ENCODE data around the gene TCP11L2.
A peak's percentile ranks its signal among the peaks of the same experiment; 100 is the strongest.

The TCP11L2 gene

GRCh38 chr12:106299202-106299774 is 3.2 kb upstream of the TCP11L2 start:
- Histone ChIP-seq H3K4me3 (IDR thresholded peaks at IDR 0.05; ENCODE audit: insufficient read depth, low read depth, low read length) (no peak overlapping the region), H3K27ac (no peak overlapping the region), H3K27me3 (ENCODE audit: insufficient read depth, low read depth) (no peaks in the 10 kb centered on the region), H3K79me2 (ENCODE audit: insufficient read depth, low read depth) (no peaks in the 10 kb centered on the region), H3K9ac (no peak overlapping the region), H4K20me1 (ENCODE audit: insufficient read depth) (no peaks in the 10 kb centered on the region), H3K4me2 (no peak overlapping the region), H2AFZ (ENCODE audit: low read depth) (no peak overlapping the region), H3K4me1 (ENCODE audit: low read depth, poor library complexity, severe bottlenecking) (peaks cover 13% of the 10 kb centered on the region), H3K36me3 (ENCODE audit: insufficient read depth) (no peaks in the 10 kb centered on the region)
- no peak for TF ChIP-seq CTCF (conservative IDR thresholded peaks at IDR 0.05; ENCODE audit: low read depth, low read length)

- Histone ChIP-seq H3K27ac (no peak overlapping the region), H3K4me2 (no peak overlapping the region), H2AFZ (ENCODE audit: low read depth) (no peak overlapping the region; the same call in 1 of the 2 replicates)
Measured at GRCh38 chr12:106300761-106301160, 1.8 kb upstream of the TCP11L2 start.

DNA sequence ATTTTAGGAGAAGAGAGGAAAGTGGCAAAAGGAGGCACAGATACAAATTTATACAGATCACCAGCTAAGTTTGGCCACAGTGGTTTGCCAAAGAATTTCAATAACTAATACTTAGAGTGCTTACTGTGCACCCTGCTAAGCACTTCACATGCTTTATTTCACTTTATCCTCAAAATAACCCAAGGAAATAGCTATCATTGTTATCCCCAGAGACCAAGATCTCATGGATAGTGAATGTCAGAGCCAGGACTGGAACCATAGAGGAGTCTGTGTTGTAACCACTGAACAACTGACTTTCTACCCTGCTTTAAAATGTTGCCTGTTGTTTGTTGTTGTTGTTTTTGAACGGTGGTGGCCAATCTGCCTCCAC is 1.3 kb upstream of the TCP11L2 start:
- Histone ChIP-seq H3K27me3 (ENCODE audit: insufficient read depth, low read depth) (no peaks in the 10 kb centered on the region), H3K36me3 (ENCODE audit: insufficient read depth) (no peaks in the 10 kb centered on the region), H3K79me2 (ENCODE audit: insufficient read depth, low read depth) (no peaks in the 10 kb centered on the region), H3K27ac (no peak overlapping the region), H2AFZ (ENCODE audit: low read depth) (peak overlapping the region; percentile 79; the same call in 1 of the 2 replicates), H3K4me1 (ENCODE audit: low read depth, poor library complexity, severe bottlenecking) (peaks cover 13% of the 10 kb centered on the region), H3K4me3 (IDR thresholded peaks at IDR 0.05; ENCODE audit: insufficient read depth, low read depth, low read length) (no peak overlapping the region), H4K20me1 (ENCODE audit: insufficient read depth) (no peaks in the 10 kb centered on the region), H3K9ac (no peak overlapping the region), H3K4me2 (peak overlapping the region; percentile 68; the same call in 1 of the 2 replicates)
- TF ChIP-seq CTCF (conservative IDR thresholded peaks at IDR 0.05; ENCODE audit: low read depth, low read length) = no peak

More at GRCh38 chr12:106300761-106301160, 1.8 kb upstream of the TCP11L2 start:
- Histone ChIP-seq H3K79me2 (ENCODE audit: insufficient read depth, low read depth) (no peaks in the 10 kb centered on the region), H3K27me3 (ENCODE audit: insufficient read depth, low read depth) (no peaks in the 10 kb centered on the region), H3K4me3 (IDR thresholded peaks at IDR 0.05; ENCODE audit: insufficient read depth, low read depth, low read length) (no peak overlapping the region), H3K4me1 (ENCODE audit: low read depth, poor library complexity, severe bottlenecking) (peaks cover 13% of the 10 kb centered on the region), H3K36me3 (ENCODE audit: insufficient read depth) (no peaks in the 10 kb centered on the region), H3K9ac (no peak overlapping the region), H4K20me1 (ENCODE audit: insufficient read depth) (no peaks in the 10 kb centered on the region)
- no peak for TF ChIP-seq CTCF (conservative IDR thresholded peaks at IDR 0.05; ENCODE audit: low read depth, low read length)

GRCh38 chr12:106301611-106302321 is 767 bp upstream of the TCP11L2 start:
- H3K27me3 ChIP-seq (ENCODE audit: insufficient read depth, low read depth) = no peaks in the 10 kb centered on the region
- no peaks in the 10 kb centered on the region for H3K79me2 ChIP-seq (ENCODE audit: insufficient read depth, low read depth)
- no peak for TF ChIP-seq CTCF (conservative IDR thresholded peaks at IDR 0.05; ENCODE audit: low read depth, low read length)
- H3K9ac ChIP-seq = no peak overlapping the region
- no peaks in the 10 kb centered on the region for H3K36me3 ChIP-seq (ENCODE audit: insufficient read depth)
- no peaks in the 10 kb centered on the region for H4K20me1 ChIP-seq (ENCODE audit: insufficient read depth)
- peaks cover 13% of the 10 kb centered on the region for H3K4me1 ChIP-seq (ENCODE audit: low read depth, poor library complexity, severe bottlenecking)
- H3K4me2 ChIP-seq = peak overlapping the region; percentile 68
- H3K27ac ChIP-seq = no peak overlapping the region
- peak overlapping the region; percentile 79 for H2AFZ ChIP-seq (ENCODE audit: low read depth)
- no peak overlapping the region for H3K4me3 ChIP-seq (IDR thresholded peaks at IDR 0.05; ENCODE audit: insufficient read depth, low read depth, low read length)
